T-helper 9 cell (primary cell): ENCODE data around the gene CLEC1B.
"Not testable (repeated sequence)": the region's sequence is repeated elsewhere in the genome, so short reads cannot be mapped to it uniquely, and the experiment has no call there.

Source experiments
- DNase-seq: peaks from one replicate; pipeline ENCODE4 v3.0.0-alpha.2; 2020
- total RNA-seq, 2 donors: gene quantifications; one replicate each; lab custom pipeline; 2026; lab: John Stamatoyannopoulos, UW

The CLEC1B gene
- 0 reads per million in 2 donors for total RNA-seq

DNA sequence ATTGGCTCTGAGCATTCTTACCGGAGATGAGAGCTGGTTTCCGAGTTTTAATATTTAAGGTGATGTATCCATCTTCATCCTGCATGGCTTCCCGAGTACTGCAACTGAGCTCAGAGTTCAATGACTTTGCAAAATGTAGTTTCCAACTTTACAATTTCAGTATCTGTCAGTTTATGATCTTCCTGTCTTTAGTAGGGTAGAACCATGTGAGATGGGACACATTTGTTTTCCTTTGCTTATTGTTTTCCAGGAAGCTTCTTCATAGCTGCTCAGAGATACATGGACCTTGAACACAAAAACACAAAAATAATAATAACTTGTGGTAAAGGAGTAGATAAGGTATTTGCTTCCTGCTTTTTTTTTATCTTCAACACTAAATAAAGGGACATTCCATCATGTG, at the start of gene CLEC1B:
TSS of gene CLEC1B (minus strand) at position 106 of the 400 bp plus-strand sequence. CDS start at position 85, 21 bp downstream.
- no peak for DNase-seq

DNA sequence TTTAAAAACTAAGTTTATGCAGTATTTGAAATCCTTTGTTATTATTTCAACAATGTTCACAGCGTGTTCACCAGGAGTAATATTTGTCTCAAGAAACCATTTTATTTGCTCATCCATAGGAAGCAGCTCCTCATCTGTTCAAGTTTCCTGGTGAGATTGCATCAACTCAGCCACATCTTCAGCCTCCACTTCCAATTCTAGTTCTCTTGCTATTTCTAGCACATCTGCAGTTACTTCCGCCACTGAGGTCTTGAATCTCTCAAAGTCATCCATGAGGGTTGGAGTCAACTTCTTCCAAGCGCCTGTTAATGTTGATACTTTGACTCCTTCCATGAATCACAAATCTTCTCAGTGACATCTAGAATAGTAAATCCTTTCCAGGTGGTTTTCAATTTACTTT, 49.6 kb upstream of the CLEC1B start:
- no peak for DNase-seq

DNA sequence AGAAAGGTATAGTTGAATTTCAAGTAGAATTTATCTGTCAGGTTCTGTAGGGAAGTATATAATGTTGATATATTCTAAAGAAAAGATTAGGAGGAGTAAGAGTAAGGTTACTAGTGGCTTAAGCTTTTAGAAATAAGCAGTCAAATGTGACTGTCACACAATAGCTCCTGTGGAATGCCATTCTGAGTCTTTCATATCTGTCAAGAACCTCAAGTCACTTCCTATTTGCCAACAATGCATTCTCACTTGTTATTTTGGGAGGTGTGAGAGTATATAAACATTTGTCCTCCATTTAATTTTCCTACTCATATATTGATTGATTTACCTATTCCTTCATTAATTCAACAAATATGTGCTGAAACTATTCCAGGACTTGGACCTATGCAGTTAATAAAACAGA, 43.2 kb upstream of the CLEC1B start:
- no peak for DNase-seq

DNA sequence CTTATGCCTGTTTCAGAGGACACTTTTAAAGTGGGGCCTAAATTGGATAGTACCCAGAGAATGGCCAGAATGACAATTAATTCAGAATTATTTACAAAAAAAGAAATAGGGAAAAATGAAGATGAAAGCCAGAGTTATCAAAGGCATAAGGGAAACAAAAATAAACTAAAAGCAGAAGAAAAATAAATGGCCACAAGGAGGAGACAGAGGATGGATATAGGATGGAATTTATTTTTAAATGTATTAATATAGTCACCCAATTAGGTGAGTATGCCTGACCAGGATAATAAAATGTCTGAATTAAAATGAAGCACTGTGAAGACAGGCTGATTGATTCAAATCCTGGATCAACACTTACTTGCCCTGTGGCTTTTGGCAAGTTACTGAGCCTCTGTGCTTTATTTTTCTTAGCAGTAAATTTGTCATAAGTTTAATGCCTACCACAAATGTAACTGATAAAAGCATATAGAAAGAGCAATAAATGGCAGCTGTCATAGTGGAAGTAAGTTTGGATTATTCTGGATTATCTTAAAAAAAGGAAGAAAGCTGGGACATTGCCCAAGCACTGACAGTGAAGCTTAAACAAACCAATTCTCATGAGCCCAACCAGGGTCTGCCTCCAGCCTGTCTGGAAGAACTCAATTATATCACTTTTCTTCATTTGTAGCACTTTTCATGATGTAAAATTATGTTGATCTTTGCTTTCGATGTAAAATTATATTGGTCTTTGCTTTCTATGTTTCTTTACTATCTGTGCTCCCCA, 35.0 kb upstream of the CLEC1B start:
- DNase-seq: no peak

DNA sequence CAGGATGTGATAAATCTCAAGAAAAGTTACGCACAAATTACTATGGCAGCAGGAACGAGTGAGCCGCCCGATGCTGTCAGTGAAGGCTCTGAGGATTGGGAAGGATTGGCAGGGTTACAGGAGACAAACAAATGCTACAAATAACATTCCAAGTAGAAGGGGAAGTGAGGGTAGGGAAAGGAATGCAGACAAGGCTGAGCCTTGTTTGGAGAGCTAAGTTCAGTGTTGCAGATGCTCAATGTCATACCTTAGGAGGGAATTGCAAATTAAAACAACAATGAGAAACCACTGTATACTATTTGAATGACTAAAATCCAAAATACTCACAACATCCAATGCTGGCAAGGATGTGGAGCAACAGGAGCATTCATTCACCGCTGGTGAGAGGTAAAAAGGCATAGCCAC, 32.9 kb upstream of the CLEC1B start:
- DNase-seq: no peak

DNA sequence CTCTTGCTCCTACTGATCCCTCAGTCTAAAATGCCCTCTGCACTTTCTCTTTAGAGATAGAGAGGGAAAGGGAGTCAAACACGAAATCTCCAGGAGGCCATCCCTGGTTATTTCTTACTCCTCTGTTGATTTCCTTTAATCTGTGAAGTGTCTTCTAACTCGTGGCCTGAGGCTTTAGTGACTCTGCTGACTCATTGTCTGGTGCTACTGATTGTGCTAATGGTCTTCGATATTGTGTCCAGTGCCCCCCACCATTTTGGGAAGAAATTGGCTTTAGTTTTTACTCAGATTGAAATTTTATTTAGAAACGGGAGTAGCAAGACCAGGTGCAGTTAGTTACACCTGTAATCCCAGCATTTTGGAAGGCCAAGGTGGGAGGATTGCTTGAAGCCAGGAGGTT, 32.4 kb upstream of the CLEC1B start:
- DNase-seq: no peak

DNA sequence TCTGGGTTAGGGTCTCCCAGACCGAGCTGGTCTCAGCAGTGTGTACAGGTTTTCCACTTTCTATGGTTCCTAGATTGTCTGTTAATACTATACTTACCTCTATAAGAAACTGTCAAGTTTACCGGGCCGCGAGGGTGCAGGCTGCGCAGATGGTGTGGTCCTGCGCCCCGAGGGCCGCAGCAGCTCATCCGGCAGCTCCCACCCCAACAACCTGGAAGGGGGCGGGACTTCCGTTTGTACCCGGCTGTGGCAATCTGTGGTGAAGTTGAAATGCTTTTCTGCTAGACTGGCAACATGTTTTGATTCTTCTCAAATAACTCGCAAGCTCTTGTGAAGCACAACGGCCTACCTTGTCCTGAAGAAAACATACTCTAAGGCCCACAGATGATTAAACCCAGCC, 31.5 kb upstream of the CLEC1B start, which contains the start of gene CLEC9A:
TSS of gene CLEC9A (plus strand) at position 237 of the 400 bp plus-strand sequence. CDS start 22,006 bp downstream, outside the sequence.
- no peak for DNase-seq

DNA sequence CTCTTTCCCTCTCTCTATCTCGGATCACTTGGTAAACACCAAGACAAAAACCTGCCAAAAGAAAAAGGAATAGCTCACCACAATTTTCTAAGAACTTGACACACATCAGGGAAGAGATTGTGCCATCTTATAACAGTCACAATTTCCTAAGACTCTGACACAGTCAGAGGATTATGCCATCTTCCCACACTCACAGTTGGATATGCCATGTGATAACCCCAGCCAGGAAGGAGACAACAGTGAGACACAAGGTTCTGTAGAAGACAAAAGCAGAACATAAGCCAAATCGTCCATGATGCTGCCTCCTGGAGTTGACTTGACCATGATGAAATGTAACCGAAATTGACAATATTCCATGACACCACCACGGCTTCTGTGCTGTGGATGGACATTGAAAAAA, 28.8 kb upstream of the CLEC1B start:
- no peak for DNase-seq

DNA sequence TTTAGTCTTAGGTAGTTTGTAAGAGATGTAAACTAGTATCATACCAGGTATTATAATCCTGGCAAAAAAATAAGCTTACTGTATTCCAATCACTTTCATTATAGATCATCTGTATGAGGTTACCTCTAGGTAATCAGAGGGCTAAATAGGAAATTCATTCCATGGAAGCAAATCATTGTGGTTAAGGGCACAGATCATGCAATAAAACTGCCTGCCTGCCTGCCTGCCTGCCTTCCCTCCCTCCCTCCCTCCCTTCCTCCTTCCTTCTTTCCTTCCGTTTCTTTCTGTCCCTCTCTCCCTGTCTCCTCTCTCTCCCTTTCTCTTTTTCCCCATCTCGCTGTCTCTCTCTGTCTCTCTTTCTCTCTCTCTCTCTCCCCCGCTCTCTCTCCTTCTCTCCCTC, 28.4 kb upstream of the CLEC1B start:
- no peak for DNase-seq

DNA sequence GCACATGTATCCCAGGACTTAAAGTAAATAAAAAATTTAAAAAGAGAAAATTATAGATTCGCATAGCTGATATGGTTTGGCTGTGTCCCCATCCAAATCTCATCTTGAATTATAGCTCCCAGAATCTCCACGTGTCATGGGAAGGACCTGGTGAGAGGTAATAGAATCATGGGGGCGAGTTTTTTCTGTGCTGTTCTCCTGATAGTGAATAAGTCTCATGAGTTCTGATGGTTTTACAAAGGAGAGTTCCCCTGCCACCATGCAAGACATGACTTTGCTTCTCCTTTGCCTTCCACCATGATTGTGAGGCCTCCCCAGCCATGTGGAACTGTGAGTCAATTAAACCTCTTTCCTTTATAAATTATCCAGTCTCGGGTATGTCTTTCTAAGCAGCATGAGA, 27.7 kb upstream of the CLEC1B start:
- not testable (repeated sequence) for DNase-seq

DNA sequence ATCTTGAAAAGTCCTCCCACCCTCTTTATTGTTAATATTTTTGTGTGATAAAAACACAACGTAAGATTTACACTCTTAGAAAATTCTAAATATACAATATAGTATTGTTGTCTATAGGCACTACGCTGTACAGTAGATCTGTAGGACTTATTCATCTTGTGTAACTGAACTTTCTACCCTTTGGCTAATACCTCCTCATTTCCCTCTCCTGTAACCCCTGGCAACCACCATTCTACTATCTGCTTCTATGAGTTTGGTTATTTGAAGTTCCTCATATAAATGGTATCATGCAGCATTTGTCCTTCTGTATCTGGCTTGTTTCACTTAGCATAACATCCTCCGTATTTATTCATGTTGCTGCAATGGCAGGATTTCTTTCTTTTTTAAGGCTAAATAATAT, 26.3 kb upstream of the CLEC1B start:
- no peak for DNase-seq

DNA sequence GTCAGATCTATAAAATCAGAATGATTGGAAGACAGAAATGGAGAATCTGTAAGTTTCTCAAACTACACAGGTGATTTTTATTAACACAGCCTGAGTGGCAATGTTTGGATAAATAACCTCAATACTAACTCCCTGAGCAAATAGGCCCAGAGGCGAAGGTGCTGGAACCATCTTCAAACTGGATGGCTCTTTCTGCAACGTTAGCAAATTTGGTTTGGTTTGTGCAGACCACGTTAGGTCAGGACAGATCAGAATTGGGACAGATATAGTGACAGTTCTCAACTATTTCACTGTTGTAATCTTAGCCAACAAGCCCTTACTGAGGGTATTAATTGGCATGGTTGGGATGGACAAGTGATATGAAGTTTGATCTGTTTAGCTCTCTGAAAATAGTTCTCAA, 22.4 kb upstream of the CLEC1B start:
- no peak for DNase-seq

DNA sequence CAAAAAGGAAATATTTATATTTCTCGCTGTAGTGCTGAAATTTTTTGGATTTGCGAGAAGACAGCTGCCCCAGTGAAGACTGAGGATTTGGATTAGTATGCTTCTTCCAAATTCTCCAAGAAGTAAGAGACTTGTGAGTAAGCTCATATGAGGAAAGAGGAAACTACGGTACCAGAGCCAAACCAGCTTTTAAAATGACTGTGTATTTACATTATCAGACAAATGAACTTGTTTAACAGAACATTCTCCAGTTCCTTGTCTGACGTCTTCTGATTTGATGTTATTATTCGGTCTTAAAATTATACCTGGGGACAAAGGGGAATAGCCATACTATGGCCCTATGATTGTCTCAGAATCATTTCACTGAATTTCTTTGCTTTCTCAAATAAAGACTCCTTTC, 19.5 kb upstream of the CLEC1B start:
- DNase-seq: no peak

DNA sequence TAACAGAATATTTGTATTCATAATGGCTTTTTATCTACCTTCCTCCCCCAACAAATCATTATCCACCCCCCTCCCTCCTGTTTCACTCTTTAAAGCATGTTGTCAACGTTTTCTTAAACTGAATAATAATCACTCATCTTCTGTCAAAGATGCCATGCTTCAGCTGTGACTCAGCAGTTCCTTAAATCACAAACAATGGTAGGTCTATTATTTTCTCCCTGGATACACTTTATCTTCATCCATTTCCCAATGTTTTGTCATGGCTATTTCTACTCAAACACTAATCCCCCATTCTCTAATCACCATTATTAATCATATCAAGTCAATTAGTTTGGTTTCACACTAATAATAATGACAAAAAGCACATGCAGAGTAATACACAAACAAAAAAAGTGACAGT, 18.0 kb upstream of the CLEC1B start:
- no peak for DNase-seq

DNA sequence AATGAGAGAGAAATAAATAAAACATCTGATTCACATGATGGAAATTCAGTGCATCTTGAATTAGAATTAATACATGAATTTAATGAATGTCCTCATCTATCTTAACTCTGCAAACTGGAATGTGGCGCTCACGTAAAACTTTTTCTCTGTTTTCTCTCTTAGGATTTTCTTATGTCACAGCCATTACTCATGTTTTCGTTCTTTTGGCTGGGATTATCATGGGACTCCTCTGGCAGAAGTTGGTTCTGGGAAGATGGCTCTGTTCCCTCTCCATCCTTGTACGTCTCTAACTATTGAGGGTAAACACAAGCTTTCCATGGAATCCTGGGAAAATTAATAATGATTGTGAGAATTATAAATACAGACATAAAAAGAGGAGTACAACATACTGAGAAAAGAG, 16.5 kb upstream of the CLEC1B start:
- no peak for DNase-seq

DNA sequence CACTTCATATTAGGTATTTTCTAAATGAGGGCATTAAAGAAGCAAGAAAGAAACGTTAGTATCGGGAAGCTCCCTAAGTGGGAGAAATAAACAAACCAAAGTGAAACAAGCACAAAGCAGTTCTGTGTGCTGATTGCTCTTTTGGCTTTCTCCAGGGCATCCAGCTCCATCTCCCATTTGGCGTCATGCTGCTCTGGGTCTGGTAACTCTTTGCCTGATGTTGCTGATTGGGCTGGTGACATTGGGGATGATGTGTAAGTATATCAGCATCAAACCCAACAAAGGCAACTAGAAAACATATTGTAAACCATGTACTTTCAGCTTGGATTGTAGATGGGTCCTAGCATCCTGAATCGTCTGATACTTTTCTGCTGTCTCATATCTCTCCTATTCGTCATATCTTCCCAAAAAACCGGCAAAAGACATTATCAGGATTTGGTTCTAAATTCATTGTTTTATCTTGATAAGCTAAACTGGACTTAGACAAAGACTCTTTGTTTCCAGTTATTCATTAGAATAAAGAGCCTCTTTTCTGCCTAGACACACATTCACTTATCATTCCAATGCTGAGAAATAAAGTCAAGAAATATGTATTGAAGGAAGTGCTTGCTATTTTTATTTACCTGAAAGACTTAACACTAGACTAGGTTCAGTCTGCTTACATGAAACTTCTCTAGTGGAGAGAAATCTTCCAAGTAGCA, 13.9 kb upstream of the CLEC1B start:
- no peak for DNase-seq

DNA sequence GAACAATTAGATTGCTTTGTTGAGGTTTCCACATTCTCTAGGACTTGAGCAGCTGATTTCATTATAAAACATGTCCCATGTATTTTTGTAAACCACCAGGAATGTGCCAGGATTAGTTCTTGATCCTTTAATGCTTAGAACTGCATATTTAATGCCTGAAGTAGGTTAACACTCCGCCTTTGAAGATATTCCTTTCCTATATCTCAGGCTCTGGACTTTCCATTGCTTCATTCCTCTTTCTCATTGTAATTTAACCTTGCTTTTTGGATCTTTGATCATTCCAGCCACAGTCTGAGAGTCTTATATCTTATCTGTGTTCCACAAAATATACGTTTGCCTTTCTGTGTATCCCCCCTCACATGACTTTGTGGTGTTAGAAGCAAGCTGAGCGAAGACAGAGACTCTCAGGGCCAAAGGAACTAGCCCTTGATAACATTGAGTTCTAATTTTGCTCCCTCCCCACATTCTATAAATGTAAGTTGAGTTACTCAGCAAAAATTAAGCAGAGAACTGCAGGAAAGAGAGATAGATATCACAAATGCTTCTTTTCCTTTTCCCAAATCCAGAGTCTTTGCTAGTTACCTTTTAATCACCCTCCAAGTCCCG, 2.4 kb upstream of the CLEC1B start:
- no peak for DNase-seq

DNA sequence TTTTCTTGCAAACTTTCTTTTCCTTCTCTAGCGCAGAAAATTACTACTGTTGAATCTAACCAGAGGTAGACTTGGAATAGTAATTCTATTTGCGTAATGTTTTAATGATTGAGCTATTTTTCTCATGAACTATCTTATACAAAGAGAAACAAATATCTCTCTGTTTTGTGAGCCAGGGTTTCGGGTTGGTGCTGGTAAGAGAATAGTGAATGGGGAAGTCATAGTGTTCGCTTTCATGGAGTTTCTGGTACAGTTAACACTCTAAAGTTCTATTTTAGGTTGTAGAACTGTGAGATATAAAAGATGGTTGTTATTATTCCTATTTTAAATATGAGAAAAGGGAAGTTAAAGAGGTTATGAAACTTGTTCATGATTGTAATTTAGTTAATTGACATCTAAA, 6.6 kb downstream of the CLEC1B start:
- DNase-seq: no peak

DNA sequence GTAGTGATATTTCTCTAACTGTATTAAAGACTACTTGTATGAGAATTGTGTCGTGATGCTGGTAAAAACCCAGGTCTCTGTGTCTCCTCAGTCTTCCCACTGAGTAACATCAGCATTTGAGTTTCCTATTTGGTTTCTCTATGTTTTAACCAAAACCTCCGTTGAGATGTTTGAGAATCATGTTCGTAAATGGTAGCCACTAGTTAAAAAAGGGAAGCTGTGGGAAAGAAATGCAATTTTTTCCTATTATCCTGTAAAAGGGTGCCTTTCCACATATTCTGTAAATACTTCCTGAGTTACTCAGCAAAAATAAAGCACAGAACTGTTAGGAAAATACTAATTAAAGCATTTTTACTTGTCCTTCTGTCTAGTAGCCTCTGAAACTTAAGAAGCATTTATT, 7.0 kb downstream of the CLEC1B start:
- no peak for DNase-seq

DNA sequence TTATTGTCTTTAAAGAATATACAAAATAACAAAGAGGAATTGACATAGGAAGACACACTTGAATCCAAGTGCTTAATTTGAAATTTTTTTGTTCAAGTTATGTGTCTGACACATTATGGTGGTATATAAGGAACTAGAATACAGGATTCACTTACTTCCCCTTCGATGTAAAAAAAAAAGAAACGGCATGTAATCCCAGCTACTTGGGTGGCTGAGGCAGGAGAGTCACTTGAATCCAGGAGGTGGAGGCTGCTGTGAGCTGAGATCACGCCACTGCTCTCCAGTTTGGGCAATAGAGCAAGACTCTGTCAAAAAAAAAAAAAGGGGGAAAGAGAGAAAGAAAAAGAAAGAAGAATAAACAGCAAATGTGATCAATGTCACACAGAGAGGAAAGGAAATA, 18.8 kb downstream of the CLEC1B start:
- DNase-seq: no peak

DNA sequence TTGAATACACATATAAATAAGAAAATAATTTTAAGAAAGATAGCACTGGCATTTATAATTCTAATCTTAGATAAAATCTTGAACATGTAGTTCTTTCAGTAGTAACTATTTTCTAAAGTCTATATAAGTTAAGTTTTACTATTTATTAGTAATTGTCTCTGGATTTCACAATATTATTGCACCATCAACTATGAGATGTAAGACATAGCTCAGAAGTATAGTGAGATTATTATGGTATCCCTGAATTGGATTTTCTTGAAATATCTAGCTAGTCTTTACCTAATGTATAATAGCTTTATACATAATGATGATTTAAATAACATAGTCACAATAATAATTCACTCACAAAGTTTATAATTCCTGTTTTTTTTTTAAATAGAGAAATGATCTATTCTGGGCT, 21.0 kb downstream of the CLEC1B start:
- no peak for DNase-seq

DNA sequence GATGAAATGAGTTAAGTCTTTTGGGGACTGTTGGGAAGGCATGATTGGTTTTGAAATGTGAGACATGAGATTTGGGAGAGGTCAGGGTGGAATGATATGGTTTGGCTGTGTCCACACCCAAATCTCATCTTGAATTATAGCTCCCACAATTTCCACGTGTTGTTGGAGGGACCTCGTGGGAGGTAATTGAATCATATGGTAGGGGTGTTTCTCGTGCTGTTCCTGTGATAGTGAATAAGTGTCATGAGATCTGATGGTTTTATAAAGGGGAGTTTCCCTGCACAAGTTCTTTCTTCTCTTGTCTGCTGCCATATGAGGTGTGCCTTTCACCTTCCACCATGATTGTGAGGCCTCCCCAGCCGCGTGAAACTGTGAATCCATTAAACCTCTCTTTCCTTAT, 22.3 kb downstream of the CLEC1B start:
- not testable (repeated sequence) for DNase-seq

DNA sequence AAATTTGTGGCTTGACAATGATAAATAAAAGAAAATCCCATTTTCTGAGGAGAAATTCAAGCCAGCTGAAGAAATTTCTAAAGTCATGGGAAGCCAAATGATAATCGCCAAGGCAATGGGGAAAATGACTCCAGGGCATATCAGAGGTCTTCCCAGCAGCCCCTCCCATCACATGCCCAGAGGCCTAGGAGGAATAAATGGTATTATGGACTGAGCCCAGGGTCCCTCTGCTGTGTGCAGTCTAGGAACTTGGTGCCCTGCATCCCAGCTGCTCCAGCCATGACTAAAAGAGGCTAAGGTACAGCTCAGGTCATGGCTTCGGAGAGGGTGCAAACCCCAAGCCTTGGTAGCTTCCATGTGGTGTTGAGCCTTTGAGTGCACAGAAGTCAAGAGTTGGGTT, 23.3 kb downstream of the CLEC1B start:
- no peak for DNase-seq

DNA sequence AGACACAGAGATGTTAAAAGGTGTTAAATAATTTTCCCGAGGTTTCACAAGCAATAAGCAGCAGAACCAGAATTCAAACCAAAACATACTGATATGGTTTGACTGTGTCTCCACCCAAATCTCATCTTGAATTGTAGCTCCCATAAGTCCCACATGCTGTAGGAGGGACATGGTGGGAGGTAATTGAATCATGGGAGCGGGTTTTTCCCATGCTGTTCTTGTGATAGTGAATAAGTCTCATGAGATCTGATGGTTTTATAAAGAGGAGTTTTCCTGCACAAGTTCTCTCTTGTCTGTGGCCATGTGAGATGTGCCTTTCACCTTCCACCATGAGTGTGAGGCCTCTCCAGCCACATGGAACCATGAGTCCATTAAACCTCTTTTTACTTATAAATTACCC, 24.2 kb downstream of the CLEC1B start:
- not testable (repeated sequence) for DNase-seq
